ENCODE measurements around the gene SETX.

DNA sequence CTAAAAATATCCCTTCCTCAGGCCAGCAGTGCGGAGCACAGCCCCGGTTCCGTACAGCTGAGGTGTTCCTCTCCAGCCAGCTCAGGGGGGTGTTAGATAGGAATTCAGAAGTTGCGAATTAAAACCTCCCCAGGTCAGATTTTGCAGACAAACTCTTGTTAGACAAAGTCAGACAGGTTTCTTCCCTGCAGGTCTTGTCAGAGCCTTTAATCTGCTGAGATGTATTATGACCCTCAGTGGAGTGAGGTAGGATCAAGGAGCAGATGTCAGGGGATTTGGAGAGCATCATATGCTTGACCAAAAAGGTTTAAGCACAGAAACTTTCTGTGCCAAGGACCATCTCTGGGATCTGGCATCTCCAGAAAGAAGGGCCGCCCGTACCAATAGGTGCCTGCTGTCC is 132.8 kb downstream of the SETX start:
- TF ChIP-seq POLR2A (IDR thresholded peaks at IDR 0.05; ENCODE audit: low read depth, low read length), result no peak
- no peak for TF ChIP-seq POLR2AphosphoS5 (IDR thresholded peaks at IDR 0.05; ENCODE audit: low read depth, low read length)
- no peak for TF ChIP-seq TAF1 (IDR thresholded peaks at IDR 0.05; ENCODE audit: low read depth, low read length)
- TF ChIP-seq PAX5 (IDR thresholded peaks at IDR 0.05; ENCODE audit: insufficient read depth, low read length, severe bottlenecking), result no peak
- no peak for TF ChIP-seq POU2F2 (IDR thresholded peaks at IDR 0.05; ENCODE audit: low read depth, low read length)

All from GM12891 (cell line).